ENCODE results near the gene PRUNE1. TPM values are rescaled to one million over a fixed set of nuclear protein-coding genes. Genes with fewer than 3 reads are reported as not detected.
A peak's percentile ranks its signal among the peaks of the same experiment; 100 is the strongest.

The PRUNE1 gene
- total RNA-seq, 4 donors from 2014 or later: 24.0 to 35.6 (median 29.1) TPM

DNA sequence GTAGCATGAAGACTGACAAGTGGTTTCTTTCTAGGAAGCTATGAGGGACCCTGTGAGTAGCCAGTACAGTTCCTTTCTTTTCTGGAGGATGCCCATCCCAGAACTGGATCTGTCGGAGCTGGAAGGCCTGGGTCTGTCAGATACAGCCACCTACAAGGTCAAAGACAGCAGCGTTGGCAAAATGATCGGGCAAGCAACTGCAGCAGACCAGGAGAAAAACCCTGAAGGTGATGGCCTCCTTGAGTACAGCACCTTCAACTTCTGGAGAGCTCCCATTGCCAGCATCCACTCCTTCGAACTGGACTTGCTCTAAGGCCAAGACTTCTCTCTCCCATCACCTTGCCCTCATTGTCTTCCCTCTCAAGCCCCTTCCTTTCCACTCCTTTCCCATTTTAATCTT is 58.9 kb downstream of the PRUNE1 start:
- H3K4me1 ChIP-seq: peaks cover 7 to 17% of the 10 kb centered on the region in 2 donors
- in situ Hi-C loops (cut with MboI; ENCODE audit: low sequenced_read_pairs in 4 of 4) (no loop called here), intact Hi-C loops (cut with DNase I; ENCODE audit: low total_unique reads) (no loop called here)
- no peaks in the 10 kb centered on the region for H3K9me3 ChIP-seq
- ATAC-seq (no peak), DNase-seq (peak in 1 of 2 donors; percentile 10)
- TF ChIP-seq, protein P1, sequence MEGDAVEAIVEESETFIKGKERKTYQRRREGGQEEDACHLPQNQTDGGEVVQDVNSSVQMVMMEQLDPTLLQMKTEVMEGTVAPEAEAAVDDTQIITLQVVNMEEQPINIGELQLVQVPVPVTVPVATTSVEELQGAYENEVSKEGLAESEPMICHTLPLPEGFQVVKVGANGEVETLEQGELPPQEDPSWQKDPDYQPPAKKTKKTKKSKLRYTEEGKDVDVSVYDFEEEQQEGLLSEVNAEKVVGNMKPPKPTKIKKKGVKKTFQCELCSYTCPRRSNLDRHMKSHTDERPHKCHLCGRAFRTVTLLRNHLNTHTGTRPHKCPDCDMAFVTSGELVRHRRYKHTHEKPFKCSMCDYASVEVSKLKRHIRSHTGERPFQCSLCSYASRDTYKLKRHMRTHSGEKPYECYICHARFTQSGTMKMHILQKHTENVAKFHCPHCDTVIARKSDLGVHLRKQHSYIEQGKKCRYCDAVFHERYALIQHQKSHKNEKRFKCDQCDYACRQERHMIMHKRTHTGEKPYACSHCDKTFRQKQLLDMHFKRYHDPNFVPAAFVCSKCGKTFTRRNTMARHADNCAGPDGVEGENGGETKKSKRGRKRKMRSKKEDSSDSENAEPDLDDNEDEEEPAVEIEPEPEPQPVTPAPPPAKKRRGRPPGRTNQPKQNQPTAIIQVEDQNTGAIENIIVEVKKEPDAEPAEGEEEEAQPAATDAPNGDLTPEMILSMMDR (IDR thresholded peaks at IDR 0.05 in 4 of 5, conservative IDR thresholded peaks at IDR 0.05 in 1 of 5): no peak
- no peak for TF ChIP-seq POLR2A (IDR thresholded peaks at IDR 0.05)
- H3K4me3 ChIP-seq: no peak overlapping the region
- H3K36me3 ChIP-seq: no peaks in the 10 kb centered on the region
- H3K27me3 ChIP-seq: no peaks in the 10 kb centered on the region
- peak overlapping the region in 2 of 4 donors; percentile 8 to 96 for H3K27ac ChIP-seq

DNA sequence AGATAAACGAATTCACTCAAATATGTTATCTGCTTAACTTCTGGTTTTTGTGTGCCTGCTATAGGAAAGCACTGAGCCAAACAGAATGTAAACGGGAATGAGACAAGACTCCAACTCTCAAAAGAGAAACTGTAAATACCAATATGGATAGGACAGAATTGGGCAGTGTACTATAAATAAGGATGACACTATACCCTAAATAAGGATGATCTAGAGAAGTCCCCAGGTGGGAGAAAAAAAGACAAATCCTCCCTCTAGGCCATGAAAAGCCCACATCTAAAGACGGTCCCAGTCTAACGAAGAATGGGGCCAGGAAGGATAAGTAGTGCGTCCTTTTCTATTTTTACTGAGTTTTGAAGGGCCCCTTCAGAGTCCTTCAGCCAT is 60.8 kb downstream of the PRUNE1 start:
- intact Hi-C loops (cut with DNase I; ENCODE audit: low total_unique reads) (no loop called here), in situ Hi-C loops (cut with MboI; ENCODE audit: low sequenced_read_pairs in 4 of 4) (no loop called here)
- Histone ChIP-seq H3K4me1 (peaks cover 9 to 19% of the 10 kb centered on the region in 2 donors), H3K27ac (peak overlapping the region; percentile 94 to 99 (median 98)), H3K27me3 (no peaks in the 10 kb centered on the region), H3K36me3 (peaks cover 0 to 4% of the 10 kb centered on the region in 2 donors), H3K9me3 (no peaks in the 10 kb centered on the region), H3K4me3 (no peak overlapping the region)
- TF ChIP-seq, protein P1 (IDR thresholded peaks at IDR 0.05 in 4 of 5, conservative IDR thresholded peaks at IDR 0.05 in 1 of 5): no peak
- TF ChIP-seq POLR2A (IDR thresholded peaks at IDR 0.05): no peak
- ATAC-seq (no peak), DNase-seq (no peak)

DNA sequence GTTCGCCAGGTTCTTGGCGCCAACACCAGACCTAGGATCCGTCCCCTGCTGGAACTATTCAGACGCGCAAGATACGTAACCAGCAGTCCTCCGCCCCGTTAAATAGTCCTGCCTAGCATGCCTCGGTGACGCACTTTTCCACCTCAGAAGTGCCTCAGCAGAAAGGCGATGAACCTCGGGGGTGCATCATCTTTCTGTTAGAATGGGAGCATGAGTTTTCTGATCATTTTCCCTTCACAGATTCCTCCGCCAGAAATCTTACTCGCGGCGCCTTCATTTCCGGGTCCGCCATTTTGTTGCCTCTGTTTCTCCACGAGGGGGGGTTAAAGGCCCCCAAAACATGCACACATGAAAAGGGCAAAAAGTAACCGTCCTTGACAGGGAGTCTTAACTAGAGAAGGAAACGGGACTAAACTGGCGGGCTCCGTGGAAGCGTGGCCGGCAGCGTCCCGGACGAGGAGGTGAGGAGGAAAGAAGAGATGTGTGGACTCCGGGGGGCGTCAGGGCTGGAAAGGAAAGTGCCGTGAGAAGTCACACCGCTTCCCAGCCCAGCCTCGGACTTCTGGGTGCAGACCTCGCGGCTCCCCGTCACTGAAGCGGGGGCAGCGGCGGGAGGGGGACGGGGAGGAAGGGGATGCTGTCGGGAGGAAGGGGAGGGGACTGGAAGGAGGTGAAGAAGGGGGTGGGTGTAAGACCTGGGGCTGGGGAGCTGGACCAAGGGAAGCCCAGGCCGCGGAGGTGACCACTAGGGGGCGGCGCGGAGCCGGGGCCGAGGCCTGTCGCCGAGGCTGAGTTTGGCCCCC is 62.4 kb downstream of the PRUNE1 start, which contains the start of gene GABPB2:
GABPB2 (plus strand) TSS at position 288 of the 803 bp plus-strand sequence. CDS start 17,429 bp downstream, outside the sequence.
- H3K9me3 ChIP-seq: no peaks in the 10 kb centered on the region
- TF ChIP-seq POLR2A (IDR thresholded peaks at IDR 0.05): peak; percentile 43 to 50
- TF ChIP-seq, protein P1 (IDR thresholded peaks at IDR 0.05 in 4 of 5, conservative IDR thresholded peaks at IDR 0.05 in 1 of 5): peak; percentile 57 to 94 (median 90)
- peaks cover 0 to 4% of the 10 kb centered on the region in 2 donors for H3K36me3 ChIP-seq
- H3K27me3 ChIP-seq: no peaks in the 10 kb centered on the region
- intact Hi-C loops (cut with DNase I; ENCODE audit: low total_unique reads): loop anchor here (2.0 kb wide), 4 partner anchors 46 to 94 kb away; partner anchors contain the start of genes LYSMD1, SEMA6C and TNFAIP8L2
- peak; percentile 91 for ATAC-seq
- H3K27ac ChIP-seq: peak within 1 kb of the TSS; percentile 94 to 99 (median 98)
- in situ Hi-C loops (cut with MboI; ENCODE audit: low sequenced_read_pairs in 4 of 4): no loop called here
- H3K4me3 ChIP-seq: peak within 1 kb of the TSS; percentile 85 to 96 (median 92)
- peak; percentile 88 to 94 for DNase-seq
- peaks cover 9 to 19% of the 10 kb centered on the region in 2 donors for H3K4me1 ChIP-seq

DNA sequence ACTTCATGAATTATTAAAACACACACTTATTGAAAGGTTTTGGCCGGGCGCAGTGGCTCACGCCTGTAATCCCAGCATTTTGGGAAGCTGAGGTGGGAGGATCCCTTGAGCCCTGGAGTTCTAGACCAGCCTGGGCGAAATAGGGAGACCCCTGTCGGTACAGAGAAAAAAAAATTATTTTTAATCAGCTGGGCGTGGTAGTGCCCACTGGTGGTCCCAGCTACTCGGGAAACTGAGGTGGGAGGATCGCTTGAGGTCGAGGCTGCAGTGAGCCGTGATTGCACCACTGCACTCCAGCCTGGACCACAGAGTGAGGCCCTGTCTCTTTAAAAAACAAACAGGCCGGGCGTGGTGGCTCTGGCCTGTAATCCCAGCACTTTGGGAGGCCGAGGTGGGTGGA is 64.0 kb downstream of the PRUNE1 start:
- TF ChIP-seq, protein P1 (IDR thresholded peaks at IDR 0.05 in 4 of 5, conservative IDR thresholded peaks at IDR 0.05 in 1 of 5): no peak
- DNase-seq (no peak), ATAC-seq (no peak)
- H3K27me3 ChIP-seq: no peaks in the 10 kb centered on the region
- H3K36me3 ChIP-seq: peaks cover 0 to 4% of the 10 kb centered on the region in 2 donors
- in situ Hi-C loops (cut with MboI; ENCODE audit: low sequenced_read_pairs in 4 of 4) (no loop called here), intact Hi-C loops (cut with DNase I; ENCODE audit: low total_unique reads) (no loop called here)
- H3K4me1 ChIP-seq: peaks cover 9 to 19% of the 10 kb centered on the region in 2 donors
- no peaks in the 10 kb centered on the region for H3K9me3 ChIP-seq
- H3K27ac ChIP-seq: peak overlapping the region; percentile 94 to 99 (median 98)
- H3K4me3 ChIP-seq: no peak overlapping the region

Other genes with a start within 250 kb of the PRUNE1 start
- 10 to 100 TPM in 3 of 4 donors, 1 to 10 TPM in 1; 5.8 to 11.7 (median 10.6) TPM for gene CTSS, start 242.7 kb upstream of the PRUNE1 start, total RNA-seq
- 10 to 100 TPM in 3 of 4 donors, 1 to 10 TPM in 1; 8.4 to 20.2 (median 17.7) TPM for gene CTSK, start 200.2 kb upstream of the PRUNE1 start, total RNA-seq
- 10 to 100 TPM; 35.3 to 74.3 (median 44.7) TPM for gene ARNT, start 131.8 kb upstream of the PRUNE1 start, total RNA-seq
- not detected for gene CTXND2, start 121.3 kb upstream of the PRUNE1 start, total RNA-seq
- gene SETDB1, start 82.1 kb upstream of the PRUNE1 start, total RNA-seq: 10 to 100 TPM; 13.7 to 20.8 (median 17.3) TPM
- gene CERS2, start 33.6 kb upstream of the PRUNE1 start, total RNA-seq: 10 to 100 TPM; 15.0 to 29.1 (median 24.0) TPM
- gene ANXA9, start 26.2 kb upstream of the PRUNE1 start, total RNA-seq: not detected
- 10 to 100 TPM; 13.4 to 22.8 (median 19.7) TPM for gene MINDY1, start 1.5 kb upstream of the PRUNE1 start, total RNA-seq
- gene BNIPL, start 28.1 kb downstream of the PRUNE1 start, total RNA-seq: under 1 TPM in 2 of 4 donors, not detected in 2; 0.13 to 0.25 TPM
- 10 to 100 TPM in 3 of 4 donors, 1 to 10 TPM in 1; 6.2 to 16.2 (median 12.4) TPM for gene C1orf56, start 39.3 kb downstream of the PRUNE1 start, total RNA-seq
- 10 to 100 TPM; 13.2 to 31.7 (median 22.8) TPM for gene CDC42SE1, start 51.2 kb downstream of the PRUNE1 start, total RNA-seq
- gene MLLT11, start 51.9 kb downstream of the PRUNE1 start, total RNA-seq: 1 to 10 TPM; 1.5 to 9.2 (median 5.4) TPM
- gene GABPB2, start 62.3 kb downstream of the PRUNE1 start, total RNA-seq: 10 to 100 TPM; 11.9 to 20.5 (median 17.9) TPM
- gene SEMA6C, start 138.2 kb downstream of the PRUNE1 start, total RNA-seq: 100 to 1,000 TPM in 2 of 4 donors, 10 to 100 TPM in 2; 51.5 to 121 (median 108) TPM
- 1 to 10 TPM in 3 of 4 donors, not detected in 1; 1.1 to 3.1 (median 1.4) TPM for gene TNFAIP8L2, start 148.2 kb downstream of the PRUNE1 start, total RNA-seq
- gene LYSMD1, start 157.5 kb downstream of the PRUNE1 start, total RNA-seq: 10 to 100 TPM; 11.4 to 14.6 (median 13.7) TPM
- 10 to 100 TPM; 17.7 to 56.1 (median 35.6) TPM for gene SCNM1, start 157.7 kb downstream of the PRUNE1 start, total RNA-seq
- gene TMOD4, start 167.5 kb downstream of the PRUNE1 start, total RNA-seq: 100 to 1,000 TPM in 3 of 4 donors, 10 to 100 TPM in 1; 58.3 to 315 (median 188) TPM
- 10 to 100 TPM; 62.2 to 95.8 (median 68.9) TPM for gene VPS72, start 181.7 kb downstream of the PRUNE1 start, total RNA-seq
- 10 to 100 TPM; 23.4 to 46.8 (median 36.9) TPM for gene PIP5K1A, start 190.1 kb downstream of the PRUNE1 start, total RNA-seq
- gene PSMD4, start 246.3 kb downstream of the PRUNE1 start, total RNA-seq: 100 to 1,000 TPM; 263 to 439 (median 340) TPM

Data from gastrocnemius medialis (tissue), 4 donors.